Measurements from ENCODE around the gene CD226.
"Not testable (repeated sequence)": the region's sequence is repeated elsewhere in the genome, so short reads cannot be mapped to it uniquely, and the experiment has no call there.

CD226 gene

DNA sequence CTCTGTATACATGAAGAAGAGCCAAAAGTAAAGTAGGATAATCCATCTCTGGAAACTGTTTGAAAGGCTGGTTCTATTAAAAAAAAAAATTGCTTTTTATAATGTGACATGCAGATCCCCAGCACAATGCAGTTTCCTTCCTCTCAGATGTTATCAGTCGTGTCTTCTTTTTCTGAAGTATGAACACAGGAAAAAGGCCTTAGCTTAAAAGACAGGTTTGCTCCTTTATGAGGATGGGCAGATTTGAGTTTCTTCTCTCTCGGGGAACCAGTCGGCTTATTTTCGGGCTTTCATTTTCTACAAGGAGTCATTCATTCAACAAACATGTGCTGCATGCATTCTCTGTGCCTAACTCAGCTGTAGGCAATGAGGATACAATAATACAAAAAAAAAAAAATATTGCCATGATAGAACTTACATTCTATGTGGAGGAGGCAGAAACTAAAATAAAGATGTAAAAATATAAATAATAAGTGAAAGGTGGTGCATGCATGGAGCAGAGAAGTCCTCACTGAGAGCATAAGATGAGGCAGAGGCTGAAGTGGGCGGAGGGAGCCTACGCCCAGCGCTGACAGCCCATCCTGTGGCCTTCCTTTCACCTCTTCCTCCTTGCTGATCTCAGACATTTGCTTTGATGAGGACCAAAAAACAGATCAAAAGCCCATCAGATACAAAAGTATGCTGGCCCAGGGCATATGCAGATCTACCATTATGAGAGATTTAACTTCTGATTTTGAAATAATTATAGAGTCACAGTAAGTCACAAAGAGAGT, at the start of gene CD226:
TSS of gene CD226 (minus strand) at position 513 of the 773 bp plus-strand sequence. CDS start at position 46, 467 bp downstream.
- no peak for DNase-seq (ENCODE audit: low spot score)

DNA sequence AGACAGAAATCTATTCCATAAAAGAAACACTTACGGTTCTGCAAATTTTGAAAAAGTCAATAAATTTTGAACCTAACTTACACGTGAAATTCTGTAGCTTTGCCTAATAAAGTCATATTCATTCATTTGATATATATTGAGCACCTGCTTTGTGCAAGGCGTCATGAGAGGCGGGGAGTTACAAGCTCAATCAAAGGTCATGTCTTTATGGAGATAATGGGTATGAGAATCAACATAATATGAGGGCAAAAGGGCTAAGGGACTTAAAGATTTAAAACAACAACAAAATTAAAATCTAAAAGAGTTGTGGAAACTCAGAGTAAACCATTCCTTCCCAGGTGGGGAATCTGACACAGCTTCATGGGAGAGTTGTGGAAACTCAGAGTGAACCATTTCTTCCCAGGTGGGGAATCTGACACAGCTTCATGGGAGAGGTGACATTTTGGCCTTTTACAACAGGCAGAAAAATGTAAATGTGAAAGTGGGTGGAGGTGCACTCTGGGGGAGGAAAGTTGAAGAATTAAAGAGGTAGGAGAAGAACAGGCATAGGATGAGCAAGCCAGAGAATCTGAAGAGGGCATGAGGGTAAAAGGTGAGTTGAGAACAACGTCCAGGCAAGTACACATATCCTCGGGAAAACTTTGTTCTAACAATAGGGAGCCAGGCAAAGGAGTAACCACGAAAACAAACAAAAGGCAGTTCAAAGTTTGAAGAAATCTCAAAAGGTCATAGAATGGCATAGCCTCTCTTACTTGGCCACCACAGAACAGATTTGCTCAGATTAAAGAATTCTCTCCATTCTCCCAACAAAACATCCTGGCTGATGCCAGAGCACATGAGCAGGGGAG, 49.5 kb upstream of the CD226 start:
- no peak for DNase-seq (ENCODE audit: low spot score)

DNA sequence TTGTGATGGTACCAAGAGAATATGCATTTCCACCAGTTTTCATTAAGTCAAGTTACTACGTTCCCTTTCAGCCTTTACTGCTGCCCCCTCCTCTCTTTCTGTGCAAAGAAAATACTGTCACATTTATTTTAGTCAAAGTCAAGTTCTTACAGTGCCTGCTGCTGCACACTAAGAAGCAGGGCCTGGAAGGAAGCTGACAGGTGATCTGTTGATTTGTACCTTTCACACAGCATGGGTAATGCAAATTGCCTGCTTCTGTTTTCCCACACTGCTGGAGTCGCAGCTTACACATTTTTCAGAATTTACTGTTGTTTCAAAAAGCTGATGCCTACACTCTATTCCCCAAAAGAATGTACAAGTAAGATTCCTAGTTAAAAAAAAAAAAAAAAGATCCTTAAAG, 48.7 kb upstream of the CD226 start:
- DNase-seq (ENCODE audit: low spot score): no peak

DNA sequence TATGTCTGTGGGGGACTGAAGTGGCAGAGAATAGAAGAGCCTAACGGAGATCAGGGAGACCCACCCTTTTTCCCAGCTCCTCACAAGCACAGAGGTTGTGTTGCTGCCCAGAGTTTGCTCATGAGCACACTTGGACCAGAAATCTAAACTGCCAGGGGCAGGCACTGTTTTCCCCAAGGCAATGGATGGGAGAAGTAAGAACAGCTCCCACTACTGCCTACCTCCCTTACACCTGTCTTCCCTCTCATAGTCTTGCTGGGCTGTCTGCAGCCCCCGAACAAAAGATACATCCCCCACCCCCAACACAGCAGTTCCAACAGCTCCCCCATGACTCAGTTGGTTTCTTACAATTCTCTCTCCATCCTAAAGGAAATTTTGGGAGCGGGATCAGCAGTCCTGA, 48.1 kb upstream of the CD226 start:
- DNase-seq (ENCODE audit: low spot score): no peak

DNA sequence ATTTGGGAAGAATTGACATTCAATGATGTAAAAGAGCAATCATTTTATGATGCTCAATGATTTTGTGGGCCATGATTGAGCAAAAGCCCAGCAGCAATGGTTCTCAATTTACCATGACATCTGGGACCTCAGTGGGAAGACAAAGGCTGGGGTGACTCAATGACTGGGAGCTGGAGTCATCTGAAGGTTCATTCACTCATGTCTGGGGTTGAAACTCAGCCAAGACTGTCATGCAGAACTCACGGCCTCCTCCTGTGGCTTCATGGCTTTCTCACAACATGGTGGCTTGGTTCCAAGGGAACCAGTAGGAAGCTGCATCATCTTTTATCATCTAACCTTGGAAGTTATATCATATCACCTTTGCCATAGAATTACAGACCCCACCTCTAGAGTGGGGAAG, 45.1 kb upstream of the CD226 start:
- DNase-seq (ENCODE audit: low spot score): no peak

DNA sequence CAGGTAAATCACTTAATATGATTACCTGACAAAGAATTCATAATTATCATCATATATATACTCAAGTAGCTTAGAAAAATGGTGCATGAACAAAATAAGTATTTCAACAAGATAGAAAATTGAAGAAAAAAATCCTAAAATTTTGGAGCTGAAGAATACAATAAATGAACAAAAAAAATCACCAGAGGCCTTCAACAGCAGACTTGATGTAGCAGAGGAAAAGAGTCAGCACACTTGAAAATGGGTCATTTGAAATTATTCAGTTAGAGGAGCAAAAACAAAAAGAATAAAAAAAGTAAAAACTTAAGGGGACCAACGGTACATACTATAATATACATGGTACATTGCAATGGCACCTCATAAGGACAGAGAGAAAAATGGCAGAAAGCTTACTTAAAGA, 40.2 kb upstream of the CD226 start:
- DNase-seq (ENCODE audit: low spot score): no peak

DNA sequence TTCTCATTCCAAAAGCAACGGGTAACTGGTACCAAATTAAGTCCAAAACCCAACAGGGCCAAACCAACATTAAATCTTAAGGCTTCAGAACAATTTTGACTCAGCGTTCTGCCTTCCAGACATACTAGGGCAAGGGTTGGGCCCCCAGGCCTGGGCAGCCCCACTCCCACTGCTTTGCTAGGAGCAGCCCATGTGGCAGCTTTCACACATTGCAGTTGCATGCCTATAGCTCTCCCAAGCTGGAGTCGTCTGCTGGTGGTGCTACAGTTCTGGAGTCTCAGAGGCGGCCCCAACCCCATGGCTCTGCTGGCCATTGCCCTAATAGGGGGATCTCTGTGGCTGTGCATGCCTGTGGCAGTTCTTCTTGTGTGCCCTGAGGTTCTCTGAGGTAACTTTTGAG, 37.6 kb upstream of the CD226 start:
- DNase-seq (ENCODE audit: low spot score): no peak

DNA sequence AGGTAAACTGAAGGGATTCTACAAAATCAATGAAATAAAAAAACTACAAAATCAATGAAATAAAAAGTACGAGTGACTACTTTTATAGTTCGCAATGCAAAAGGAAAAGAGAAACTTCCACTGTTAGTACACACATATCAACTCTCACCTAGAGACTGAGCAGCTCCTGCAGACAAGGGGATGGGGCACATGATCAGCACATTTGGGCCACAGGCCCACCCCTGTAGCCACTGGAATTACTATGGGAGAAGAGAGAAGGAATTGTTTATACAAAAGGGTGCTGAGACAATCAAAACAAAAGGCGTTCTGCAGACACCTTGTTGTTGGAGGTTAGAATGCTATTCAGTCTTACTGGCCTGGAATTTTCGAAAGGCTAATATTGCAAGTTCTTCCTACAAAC, 34.7 kb upstream of the CD226 start:
- no peak for DNase-seq (ENCODE audit: low spot score)

DNA sequence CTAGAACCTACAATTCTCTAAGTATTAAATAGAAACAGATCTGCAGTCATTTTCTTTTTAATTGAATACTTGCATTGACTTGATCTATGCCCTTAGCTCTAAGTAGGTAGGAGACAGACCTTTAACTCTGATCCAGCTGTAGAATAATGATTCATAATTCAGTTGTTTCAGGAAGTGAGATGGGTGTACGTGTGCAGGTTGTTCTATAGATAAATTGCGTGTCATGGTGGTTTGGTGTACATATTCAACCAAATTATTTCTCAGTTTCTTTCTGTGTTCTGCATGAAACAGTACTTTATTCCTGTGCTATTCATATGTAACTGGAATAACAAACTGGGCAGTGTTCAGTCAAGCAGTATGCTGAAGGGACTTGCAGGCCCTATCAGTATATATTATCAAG, 34.3 kb upstream of the CD226 start:
- no peak for DNase-seq (ENCODE audit: low spot score)

DNA sequence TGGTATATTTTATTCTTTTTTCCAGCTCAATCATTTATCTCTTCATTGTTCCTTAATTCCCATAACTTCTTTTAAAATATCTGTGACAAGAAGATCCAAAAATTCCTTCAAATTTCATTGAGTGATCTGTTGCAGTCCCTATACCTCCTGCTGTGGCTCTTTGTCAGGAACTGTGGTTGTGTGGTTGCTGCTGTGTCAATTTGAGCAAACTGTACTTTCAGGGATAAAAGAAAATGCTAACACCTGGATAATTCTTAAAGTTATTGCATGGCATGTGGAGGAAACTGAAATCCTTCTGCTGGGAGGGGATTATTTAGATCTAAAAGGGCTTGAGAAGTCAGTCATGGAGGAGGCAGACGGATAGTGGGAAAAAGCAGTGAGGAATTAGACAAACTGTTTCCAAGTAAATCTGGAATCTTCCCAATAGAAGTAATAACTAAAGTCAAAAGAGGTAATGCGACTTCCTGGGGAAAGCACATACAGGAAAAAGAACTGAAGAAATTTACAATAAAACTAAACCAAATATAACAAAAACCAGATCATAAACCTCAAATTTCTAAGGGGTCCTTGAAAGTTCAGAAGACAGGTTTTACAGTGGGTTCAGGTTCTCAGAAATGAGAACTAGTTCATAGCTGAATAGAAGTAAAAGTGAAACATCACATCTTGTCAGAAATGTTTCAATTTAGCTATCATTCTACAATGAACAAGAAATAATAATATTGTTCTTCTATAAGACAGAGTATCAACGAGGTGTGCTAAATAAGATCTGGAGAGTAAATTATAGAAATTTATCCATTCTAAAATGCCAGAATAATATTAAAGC, 33.5 kb upstream of the CD226 start:
- no peak for DNase-seq (ENCODE audit: low spot score)

DNA sequence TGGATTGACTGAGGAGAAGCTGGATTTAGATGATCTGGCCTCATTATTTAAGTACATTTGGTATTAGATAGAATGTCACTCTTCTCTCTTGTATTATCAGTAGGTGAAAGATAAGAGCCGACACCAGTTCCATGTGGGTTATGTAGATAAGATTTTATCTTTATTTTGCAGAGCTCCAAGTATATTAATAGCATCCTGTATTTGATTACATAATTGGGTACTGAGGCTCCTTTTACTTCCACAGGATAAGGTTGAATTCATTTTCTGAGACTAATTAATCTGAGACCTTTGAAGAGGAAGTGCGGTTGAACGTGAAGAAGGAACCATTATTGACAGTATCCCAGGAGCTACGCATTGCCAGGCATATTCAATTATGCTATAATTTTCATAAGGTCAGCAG, 32.8 kb upstream of the CD226 start:
- no peak for DNase-seq (ENCODE audit: low spot score)

DNA sequence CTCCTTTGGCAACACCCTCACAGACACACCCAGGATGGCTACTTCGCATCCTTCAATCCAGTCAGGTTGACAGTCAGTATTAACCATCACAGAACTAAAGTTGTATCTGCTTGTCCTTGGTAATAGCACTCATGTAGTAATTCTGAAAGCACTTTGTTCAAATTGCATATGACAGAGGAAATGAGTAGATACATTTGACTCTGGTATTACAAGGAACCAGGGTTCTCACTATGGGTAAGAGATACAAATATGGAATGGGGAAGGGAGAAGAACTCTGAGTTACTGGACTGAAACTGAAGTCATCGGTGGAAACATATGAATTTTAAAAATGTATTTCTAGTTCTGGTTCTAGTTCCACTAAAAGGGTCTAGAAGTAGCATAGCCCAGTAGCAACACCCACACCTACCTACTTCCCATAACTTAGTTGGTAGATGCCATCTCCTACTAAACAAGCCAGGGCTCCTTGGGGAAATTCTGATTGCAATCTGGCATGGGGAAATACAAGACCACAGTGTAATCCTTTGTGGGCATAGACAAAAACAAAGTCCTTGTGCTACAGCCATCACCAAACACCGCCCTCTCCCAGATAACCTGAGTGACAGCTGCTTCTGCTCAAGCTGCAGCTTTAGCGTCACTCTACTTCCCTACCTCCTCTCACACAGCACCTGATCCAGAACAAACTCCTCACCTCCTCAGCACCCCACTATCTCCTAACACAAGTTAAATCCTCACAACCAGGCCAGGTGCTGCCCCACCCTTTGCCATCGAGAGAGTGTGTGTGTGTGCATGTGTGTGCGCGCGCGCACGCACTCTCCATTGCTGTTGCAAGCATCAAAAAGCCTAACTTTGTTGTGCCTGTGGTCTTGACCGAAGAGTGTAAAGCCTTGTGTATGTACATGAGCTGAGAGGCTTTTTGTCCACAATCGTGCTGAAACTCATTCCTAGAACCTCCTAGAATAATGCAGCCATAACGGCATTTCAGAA, 31.4 kb upstream of the CD226 start:
- DNase-seq (ENCODE audit: low spot score): no peak

DNA sequence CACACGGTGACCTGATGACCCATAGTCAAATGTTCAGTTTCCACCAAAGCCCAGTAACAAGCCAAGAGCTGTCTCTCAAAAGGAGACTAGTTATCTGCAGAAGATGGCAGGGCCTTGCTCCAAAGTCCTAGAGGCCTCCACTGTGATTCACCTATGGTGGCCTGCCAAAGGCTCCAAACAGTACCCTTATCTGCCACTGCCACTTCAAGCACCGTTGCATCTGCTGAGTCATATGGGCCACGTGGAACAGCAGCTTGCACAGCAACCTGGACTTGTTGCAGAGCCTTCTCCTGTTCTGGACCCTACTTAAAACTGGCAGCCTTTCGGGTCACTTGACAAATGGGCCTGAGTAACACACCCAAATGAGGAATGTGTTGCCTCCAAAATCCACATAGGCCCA, 27.6 kb upstream of the CD226 start:
- not testable (repeated sequence) for DNase-seq (ENCODE audit: low spot score)

DNA sequence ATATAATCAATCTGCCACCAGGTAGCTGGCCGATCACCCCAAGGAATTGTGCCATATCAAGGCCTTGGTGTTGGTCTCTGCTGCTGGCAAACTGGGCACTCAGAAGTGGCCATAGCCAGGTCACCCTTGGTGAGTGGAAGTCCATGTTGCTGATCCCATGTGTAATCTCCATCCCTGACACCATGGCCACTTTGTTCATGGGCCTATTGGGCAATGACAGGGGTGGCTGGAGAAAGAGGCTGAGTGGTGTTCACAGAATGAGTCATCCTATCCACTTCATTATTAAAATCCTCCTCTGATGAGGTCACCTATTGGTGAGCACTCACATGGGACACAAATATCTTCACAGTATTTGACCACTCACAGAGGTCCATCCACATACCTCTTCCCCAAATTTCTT, 26.7 kb upstream of the CD226 start:
- DNase-seq (ENCODE audit: low spot score): no peak

DNA sequence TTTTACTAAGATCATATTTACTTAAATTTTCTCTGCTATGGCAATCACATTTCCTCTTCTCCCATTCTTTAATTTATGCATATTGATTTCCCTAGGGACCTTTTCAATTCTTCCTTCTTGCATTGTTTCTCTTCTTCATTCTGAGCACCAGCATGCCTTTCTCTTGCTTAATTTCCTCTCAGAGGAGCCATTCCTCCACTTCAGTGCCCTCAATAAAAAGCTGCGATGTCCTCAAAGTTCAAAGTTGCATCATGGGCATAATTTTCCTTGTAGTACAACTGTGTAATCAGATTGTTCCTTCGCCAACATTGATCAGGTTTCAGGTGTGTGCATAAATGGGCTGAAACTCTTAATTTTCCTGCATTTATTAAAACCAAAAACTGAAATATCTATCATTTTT, 21.8 kb upstream of the CD226 start:
- DNase-seq (ENCODE audit: low spot score): no peak

DNA sequence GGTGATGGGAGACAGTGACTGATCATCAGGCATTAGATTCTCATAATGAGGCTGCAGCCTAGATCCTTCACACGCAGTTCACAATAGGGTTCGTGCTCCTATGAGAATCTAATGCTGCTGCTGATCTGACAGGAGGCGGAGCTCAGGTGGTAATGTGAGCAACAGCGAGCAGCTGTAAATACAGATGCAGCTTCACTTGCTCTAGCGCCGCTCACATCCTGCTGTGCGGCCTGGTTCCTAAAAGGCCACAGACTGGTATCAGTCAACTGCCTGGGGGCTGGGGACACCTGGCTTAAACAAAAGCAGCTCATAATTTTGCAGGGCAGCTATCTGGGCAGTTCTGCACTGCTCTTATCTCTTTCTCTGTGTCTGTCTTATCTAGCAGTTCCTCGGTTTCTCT, 20.4 kb upstream of the CD226 start:
- no peak for DNase-seq (ENCODE audit: low spot score)

DNA sequence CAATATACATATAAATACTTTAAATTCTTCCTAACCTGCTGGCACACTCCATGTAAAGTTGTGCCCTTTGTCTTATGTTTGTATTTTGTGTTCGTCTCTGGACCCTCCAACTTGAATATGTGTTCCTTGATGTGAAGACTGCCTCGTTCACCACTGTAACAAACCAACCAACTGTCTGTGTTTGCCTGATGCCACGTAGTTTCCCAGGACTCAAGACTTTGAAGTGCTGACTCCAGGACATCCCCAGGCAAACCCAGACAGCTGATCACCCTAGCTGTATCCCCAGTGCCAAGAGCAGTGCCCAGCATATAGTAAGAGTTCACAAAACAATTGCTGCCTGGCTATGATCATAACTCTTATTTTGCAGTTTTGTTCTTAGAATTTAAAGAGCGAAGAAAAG, 15.5 kb upstream of the CD226 start:
- DNase-seq (ENCODE audit: low spot score): no peak

DNA sequence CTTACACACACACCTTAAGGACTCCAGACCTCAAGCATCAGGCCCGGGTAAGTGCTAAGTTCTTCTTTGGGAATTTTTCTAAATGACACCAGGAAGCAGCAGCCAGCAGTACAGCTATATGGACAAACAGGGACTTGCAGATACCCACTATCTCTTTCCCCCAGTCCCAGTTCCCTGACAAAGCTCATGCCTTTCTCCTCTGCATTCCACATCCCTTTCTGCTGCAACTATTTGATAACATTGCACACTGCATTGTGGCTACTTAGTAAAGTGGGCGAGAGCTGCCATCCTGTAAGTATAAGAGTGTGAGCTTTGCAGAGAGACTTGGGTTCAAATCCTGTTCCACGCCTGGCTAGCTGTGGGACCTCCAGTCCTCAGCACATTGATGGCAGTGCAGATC, 14.0 kb upstream of the CD226 start:
- no peak for DNase-seq (ENCODE audit: low spot score)

DNA sequence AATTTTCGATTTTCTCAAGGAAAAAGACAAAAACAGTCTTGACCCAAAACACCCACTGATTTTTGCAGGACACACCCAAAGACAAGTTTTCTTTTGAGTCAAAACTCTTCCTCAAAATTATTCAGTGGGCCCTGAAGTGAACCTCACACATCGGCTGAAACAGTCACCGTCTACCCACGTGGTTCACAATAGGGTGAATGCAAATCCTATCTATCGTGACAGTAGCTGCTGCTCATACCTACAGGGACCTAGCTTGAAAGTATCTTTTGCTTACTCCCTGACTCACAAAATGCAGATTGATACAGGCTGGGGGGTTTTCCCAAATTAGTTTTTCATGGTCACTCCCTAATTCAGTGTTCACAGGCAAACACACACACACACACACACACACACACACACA, 10.7 kb upstream of the CD226 start:
- no peak for DNase-seq (ENCODE audit: low spot score)

DNA sequence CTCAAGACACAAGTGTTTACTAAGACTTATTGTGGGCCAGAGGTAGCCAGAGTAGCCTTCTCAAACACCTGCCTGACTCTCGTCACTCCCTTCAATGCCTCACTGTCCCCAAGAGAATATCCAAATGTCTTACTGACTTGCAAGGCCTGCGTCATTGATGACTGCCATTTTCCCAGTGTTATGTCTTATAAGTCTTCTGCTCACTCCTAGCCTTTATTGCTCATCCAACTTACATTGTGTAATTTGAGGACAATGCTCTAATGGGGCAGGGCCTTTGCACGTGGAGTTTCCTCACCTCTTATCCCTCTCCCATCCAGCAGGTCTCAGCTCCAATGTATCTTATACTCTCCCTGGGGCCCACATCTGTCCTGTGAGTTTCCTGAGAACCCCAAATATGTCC, 10.1 kb upstream of the CD226 start:
- DNase-seq (ENCODE audit: low spot score): no peak

All from hematopoietic multipotent progenitor cell treated with erythropoietin and hydrocortisone succinate and interleukin-3 and kit ligand, for 17 days (in vitro differentiated cells).